ENCODE measurements around the gene LHB.
"Not testable (repeated sequence)": the region's sequence is repeated elsewhere in the genome, so short reads cannot be mapped to it uniquely, and the experiment has no call there.

LHB gene

GRCh38 chr19:49059053-49059452, 42.2 kb upstream of the LHB start:
- DNase-seq (ENCODE audit: low read depth), result no peak
- no peak overlapping the region for H3K4me3 ChIP-seq (ENCODE audit: low read depth, low read length)
- in situ Hi-C loops (cut with HindIII; ENCODE audit: low sequenced_read_pairs), result no loop called here
- TF ChIP-seq, protein P1, sequence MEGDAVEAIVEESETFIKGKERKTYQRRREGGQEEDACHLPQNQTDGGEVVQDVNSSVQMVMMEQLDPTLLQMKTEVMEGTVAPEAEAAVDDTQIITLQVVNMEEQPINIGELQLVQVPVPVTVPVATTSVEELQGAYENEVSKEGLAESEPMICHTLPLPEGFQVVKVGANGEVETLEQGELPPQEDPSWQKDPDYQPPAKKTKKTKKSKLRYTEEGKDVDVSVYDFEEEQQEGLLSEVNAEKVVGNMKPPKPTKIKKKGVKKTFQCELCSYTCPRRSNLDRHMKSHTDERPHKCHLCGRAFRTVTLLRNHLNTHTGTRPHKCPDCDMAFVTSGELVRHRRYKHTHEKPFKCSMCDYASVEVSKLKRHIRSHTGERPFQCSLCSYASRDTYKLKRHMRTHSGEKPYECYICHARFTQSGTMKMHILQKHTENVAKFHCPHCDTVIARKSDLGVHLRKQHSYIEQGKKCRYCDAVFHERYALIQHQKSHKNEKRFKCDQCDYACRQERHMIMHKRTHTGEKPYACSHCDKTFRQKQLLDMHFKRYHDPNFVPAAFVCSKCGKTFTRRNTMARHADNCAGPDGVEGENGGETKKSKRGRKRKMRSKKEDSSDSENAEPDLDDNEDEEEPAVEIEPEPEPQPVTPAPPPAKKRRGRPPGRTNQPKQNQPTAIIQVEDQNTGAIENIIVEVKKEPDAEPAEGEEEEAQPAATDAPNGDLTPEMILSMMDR (IDR thresholded peaks at IDR 0.05; ENCODE audit: low read depth, low read length, missing control alignments), result no peak

DNA sequence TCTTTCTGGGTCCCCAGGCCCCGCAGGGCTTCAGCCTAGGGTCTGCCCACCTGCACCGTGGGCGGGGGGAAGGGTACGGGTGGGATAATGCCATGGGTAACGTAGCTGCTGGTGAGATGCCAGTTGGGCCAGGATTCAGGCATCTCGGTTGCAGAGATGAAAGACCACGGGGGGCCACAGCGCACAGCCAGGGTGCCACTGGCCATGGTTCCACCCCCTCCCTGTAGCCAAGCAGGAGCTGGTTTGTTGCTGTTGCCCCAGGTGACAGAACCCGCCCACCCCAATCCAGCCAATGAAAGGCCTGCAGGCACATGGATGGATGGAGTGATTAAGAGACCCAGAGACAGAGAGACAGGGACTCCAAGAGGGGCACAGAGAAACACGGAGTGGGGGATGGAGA, 41.7 kb upstream of the LHB start:
- in situ Hi-C loops (cut with HindIII; ENCODE audit: low sequenced_read_pairs), result no loop called here
- TF ChIP-seq, protein P1 (IDR thresholded peaks at IDR 0.05; ENCODE audit: low read depth, low read length, missing control alignments), result no peak
- no peak overlapping the region for H3K4me3 ChIP-seq (ENCODE audit: low read depth, low read length)
- peak; percentile 18 for DNase-seq (ENCODE audit: low read depth)

- TF ChIP-seq, protein P1 (IDR thresholded peaks at IDR 0.05; ENCODE audit: low read depth, low read length, missing control alignments), result no peak
- DNase-seq (ENCODE audit: low read depth), result no peak
- peak within 1 kb of the TSS; percentile 53 for H3K4me3 ChIP-seq (ENCODE audit: low read depth, low read length)
- in situ Hi-C loops (cut with HindIII; ENCODE audit: low sequenced_read_pairs), result no loop called here
Observed at GRCh38 chr19:49057636-49058234, 40.8 kb upstream of the LHB start, which contains the start of gene CGB7. Gene CGB7 (minus strand): TSS chr19:49057749. CDS start chr19:49055375, 2,374 bp downstream.

GRCh38 chr19:49056902-49057596, 40.2 kb upstream of the LHB start:
- DNase-seq (ENCODE audit: low read depth); in situ Hi-C loops (cut with HindIII; ENCODE audit: low sequenced_read_pairs): not testable (repeated sequence)
- peak overlapping the region; percentile 53 for H3K4me3 ChIP-seq (ENCODE audit: low read depth, low read length)

DNA sequence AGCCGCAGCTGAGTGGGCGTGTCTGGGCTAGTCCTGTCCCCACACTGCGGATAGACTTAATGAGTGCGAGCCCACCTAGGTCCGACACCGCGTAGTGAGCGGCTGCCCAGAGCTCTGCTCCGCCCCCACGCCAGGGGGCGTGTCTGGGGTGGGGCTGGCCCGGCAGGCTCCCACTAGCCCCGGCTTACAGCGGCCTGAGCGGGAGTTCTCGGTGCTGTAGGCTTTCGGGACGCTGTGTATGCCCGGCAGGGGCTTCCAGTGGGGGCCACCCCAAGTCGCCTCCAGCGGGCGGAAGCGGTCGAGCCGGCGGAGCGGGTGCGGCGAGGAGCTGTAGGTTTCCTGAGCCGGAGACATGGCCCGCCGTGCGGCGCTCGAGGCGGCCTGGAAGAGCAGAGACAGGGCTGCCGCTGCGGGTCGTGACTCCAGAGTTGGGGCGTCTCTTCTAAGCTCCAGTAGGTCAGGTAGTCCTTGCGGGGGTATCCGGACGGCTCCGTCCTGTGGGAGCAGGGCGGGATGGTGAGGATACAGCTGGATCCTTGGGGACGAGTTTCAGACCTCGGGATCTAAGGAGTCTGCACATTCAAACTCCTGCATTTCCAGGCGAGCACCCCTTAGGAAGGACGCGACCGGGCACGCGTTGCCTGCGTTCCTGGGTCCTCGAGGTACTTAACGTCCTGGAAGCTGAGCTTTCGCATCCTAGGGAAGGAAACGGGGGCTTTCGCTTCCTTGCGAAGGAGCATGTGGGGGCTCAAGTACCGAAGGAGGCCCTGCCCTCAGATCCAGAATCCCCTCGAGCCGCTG, 39.4 kb upstream of the LHB start:
- in situ Hi-C loops (cut with HindIII; ENCODE audit: low sequenced_read_pairs), result no loop called here
- peak overlapping the region; percentile 53 for H3K4me3 ChIP-seq (ENCODE audit: low read depth, low read length)
- DNase-seq (ENCODE audit: low read depth), result no peak
- TF ChIP-seq, protein P1 (IDR thresholded peaks at IDR 0.05; ENCODE audit: low read depth, low read length, missing control alignments), result peak; percentile 30

DNA sequence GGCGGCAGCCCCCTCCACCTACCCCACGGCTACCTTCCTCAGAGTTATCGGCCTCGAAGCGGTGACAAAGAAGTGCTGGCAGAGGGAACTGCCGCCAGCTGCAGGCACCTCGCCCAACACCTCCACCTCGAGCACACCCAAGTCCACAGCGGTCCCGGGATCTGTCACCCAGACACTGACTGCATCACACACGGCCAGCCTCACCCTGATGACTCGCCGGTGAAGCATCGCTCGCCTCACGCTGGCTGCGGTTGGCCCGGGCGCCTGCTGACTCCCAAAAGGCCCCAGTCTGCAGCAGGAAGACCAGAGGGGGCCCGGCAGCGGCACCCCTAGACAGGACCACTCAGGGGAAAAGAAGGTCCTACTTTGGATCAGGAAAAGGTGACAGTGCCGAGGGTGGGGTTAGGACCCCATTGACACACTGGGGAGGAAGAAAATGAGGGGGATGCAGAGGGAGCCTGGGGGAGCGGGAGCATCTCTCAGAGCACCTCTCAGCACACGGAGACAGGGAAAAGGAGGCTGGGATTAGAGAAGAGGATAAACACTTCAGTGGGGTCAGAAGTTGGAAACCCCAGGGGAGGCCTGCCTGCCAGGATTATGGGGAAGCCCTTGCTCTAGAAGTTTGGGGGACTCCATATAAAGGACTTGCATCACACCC, 33.6 kb upstream of the LHB start:
- H3K4me3 ChIP-seq (ENCODE audit: low read depth, low read length); DNase-seq (ENCODE audit: low read depth); in situ Hi-C loops (cut with HindIII; ENCODE audit: low sequenced_read_pairs): not testable (repeated sequence)

- DNase-seq (ENCODE audit: low read depth); in situ Hi-C loops (cut with HindIII; ENCODE audit: low sequenced_read_pairs): not testable (repeated sequence)
Observed at GRCh38 chr19:49049834-49050233, 32.9 kb upstream of the LHB start.

GRCh38 chr19:49049011-49049410, 32.1 kb upstream of the LHB start, which contains the start of gene CGB8:
Gene CGB8 (minus strand): TSS chr19:49049111. CDS start chr19:49048739, 372 bp downstream.
- DNase-seq (ENCODE audit: low read depth); H3K4me3 ChIP-seq (ENCODE audit: low read depth, low read length); in situ Hi-C loops (cut with HindIII; ENCODE audit: low sequenced_read_pairs): not testable (repeated sequence)

More at GRCh38 chr19:49049834-49050233, 32.9 kb upstream of the LHB start:
- H3K4me3 ChIP-seq (ENCODE audit: low read depth, low read length), result not testable (repeated sequence)

DNA sequence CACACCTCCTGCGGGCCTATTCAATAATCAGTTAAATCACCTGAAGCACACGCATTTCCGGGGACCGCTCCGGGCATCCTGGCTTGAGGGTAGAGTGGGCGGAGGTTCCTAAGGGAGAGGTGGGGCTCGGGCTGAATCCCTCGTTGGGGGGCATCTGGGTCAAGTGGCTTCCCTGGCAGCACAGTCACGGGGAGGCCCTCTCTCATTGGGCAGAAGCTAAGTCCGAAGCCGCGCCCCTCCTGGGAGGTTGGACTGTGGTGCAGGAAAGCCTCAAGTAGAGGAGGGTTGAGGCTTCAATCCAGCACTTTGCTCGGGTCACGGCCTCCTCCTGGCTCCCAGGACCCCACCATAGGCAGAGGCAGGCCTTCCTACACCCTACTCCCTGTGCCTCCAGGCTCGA, 26.7 kb upstream of the LHB start, which contains the start of gene CGB5:
CGB5 (plus strand) TSS at position 301 of the 400 bp plus-strand sequence. CDS start 362 bp downstream, outside the sequence.
- DNase-seq (ENCODE audit: low read depth); in situ Hi-C loops (cut with HindIII; ENCODE audit: low sequenced_read_pairs); H3K4me3 ChIP-seq (ENCODE audit: low read depth, low read length): not testable (repeated sequence)

DNA sequence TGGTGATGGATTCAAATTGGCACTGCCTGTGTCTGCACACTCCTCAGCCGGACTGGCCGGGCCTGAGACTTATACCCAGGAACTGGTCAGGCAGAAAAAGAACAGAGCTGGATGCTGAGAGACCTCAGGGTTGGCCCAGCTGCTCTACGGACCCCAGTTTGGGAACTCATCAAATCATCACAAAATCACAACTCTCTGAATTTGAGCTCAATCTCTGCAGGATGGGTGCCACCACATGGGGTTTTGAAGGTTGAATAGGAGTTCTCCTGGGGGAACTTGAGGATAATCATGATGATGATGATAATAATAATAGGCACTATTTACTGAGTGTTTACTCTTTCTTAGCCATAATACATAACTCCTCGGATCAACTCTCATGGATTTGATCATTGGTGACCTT, 25.8 kb upstream of the LHB start:
- in situ Hi-C loops (cut with HindIII; ENCODE audit: low sequenced_read_pairs); DNase-seq (ENCODE audit: low read depth); H3K4me3 ChIP-seq (ENCODE audit: low read depth, low read length): not testable (repeated sequence)

Measured in astrocyte of the cerebellum (primary cell).